ENCODE measurements around the gene MIPEP. TPM values are rescaled to one million over a fixed set of nuclear protein-coding genes. Genes with fewer than 3 reads are reported as not detected.

The MIPEP gene
- polyA plus RNA-seq, 1 donor (not counting 4 experiments of a cell fraction or from before 2014, with no cell fraction given) = 35.0 TPM

DNA sequence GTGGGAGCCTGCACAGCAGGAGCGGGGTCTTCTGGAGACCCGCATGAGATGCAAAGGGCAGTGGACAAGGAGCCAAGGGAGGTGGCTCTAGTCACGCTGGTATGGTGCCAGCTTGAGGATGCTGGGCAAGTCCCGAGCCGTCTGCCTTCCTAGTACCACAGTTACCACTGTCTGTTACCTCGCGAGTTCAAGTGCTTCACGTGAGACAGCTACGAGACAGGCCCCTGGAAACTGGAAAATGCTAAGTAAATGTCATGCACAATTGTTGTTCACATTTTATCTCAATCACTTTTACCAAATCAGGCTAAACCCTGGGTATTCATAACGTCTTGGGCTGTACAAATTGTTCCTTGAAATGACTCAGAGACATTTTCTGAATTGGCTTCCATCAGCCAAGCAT lies 163.3 kb downstream of the MIPEP start:
- Histone ChIP-seq H3K9ac (ENCODE audit: control insufficient read depth, extremely low read depth, insufficient read depth, low read length) (no peak overlapping the region), H4K20me1 (ENCODE audit: control insufficient read depth, extremely low read depth, insufficient read depth, low read length) (no peaks in the 10 kb centered on the region), H3K4me3 (ENCODE audit: control insufficient read depth in 2 of 3, extremely low read depth in 1 of 3, insufficient read depth in 2 of 3, low read depth in 1 of 3, low read length in 3 of 3) (no peak overlapping the region), H2AFZ (ENCODE audit: control insufficient read depth, low read length) (no peak overlapping the region), H3K36me3 (ENCODE audit: control insufficient read depth in 2 of 2, extremely low read depth in 1 of 2, insufficient read depth in 2 of 2, low read length in 2 of 2) (no peaks in the 10 kb centered on the region), H3K9me3 (ENCODE audit: control insufficient read depth, low read depth, low read length) (no peaks in the 10 kb centered on the region), H3K79me2 (ENCODE audit: control insufficient read depth, insufficient read depth, low read length) (no peaks in the 10 kb centered on the region), H3K27ac (ENCODE audit: control insufficient read depth, insufficient read depth, low read length) (no peak overlapping the region), H3K27me3 (ENCODE audit: control insufficient read depth, extremely low read depth, insufficient read depth, low read length) (no peaks in the 10 kb centered on the region), H3K4me1 (ENCODE audit: control insufficient read depth, extremely low read depth, insufficient read depth, low read length) (no peaks in the 10 kb centered on the region), H3K4me2 (ENCODE audit: control insufficient read depth, extremely low read depth, insufficient read depth, low read depth, low read length) (no peak overlapping the region), H3K9me1 (ENCODE audit: control insufficient read depth, extremely low read depth, insufficient read depth, low read length) (no peaks in the 10 kb centered on the region)
- TF ChIP-seq EZH2 (IDR thresholded peaks at IDR 0.05; ENCODE audit: low read length) = no peak
- TF ChIP-seq, protein P1, sequence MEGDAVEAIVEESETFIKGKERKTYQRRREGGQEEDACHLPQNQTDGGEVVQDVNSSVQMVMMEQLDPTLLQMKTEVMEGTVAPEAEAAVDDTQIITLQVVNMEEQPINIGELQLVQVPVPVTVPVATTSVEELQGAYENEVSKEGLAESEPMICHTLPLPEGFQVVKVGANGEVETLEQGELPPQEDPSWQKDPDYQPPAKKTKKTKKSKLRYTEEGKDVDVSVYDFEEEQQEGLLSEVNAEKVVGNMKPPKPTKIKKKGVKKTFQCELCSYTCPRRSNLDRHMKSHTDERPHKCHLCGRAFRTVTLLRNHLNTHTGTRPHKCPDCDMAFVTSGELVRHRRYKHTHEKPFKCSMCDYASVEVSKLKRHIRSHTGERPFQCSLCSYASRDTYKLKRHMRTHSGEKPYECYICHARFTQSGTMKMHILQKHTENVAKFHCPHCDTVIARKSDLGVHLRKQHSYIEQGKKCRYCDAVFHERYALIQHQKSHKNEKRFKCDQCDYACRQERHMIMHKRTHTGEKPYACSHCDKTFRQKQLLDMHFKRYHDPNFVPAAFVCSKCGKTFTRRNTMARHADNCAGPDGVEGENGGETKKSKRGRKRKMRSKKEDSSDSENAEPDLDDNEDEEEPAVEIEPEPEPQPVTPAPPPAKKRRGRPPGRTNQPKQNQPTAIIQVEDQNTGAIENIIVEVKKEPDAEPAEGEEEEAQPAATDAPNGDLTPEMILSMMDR (optimal IDR thresholded peaks at IDR 0.05 in 1 of 3, IDR thresholded peaks at IDR 0.05 in 1 of 3, conservative IDR thresholded peaks at IDR 0.05 in 1 of 3; ENCODE audit: extremely low read depth in 1 of 3, insufficient read depth in 2 of 3, low read length in 3 of 3) = no peak
- dilution Hi-C loops (cut with MboI; ENCODE audit: extremely low pct_ligation_motif_present, low sequenced_read_pairs) = no loop called here
- DNase-seq (ENCODE audit: low read depth, low spot score) (no peak), FAIRE-seq (no peak)

DNA sequence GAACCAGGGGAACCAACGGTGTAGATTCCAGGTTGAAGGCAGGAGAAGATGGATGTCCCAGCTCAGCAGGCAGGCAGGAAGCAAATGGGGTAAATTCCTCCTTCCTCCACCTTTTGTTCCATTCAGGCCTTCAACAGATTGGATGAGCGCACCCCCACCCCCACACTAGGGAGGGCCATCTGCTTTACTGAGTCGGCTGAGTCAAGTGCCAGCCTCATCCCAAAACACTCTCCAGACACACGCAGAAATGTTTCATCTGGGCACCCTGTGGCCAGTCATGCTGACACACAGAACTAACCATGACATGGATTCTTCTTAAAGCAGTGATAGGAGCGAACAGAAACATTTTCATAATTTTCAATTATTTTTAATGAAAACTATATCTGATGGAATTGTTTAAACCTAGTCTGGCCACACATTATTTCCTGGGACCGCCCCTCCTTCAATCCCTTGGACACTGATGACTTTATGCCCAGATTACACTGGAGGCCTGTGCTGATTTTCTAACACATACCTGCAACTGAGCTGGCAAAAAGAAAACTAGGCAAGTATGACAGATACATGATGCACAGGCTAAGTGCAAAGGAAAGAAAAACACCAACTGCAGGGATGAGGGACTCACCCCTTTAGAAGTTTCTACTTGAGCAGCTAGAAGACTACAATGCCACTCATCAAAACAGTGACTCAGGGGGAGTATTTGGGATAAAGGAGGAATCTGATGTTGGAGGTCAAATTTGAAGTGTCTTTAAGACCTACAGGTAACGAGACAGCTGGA lies 164.8 kb downstream of the MIPEP start:
- FAIRE-seq (no peak), DNase-seq (ENCODE audit: low read depth, low spot score) (no peak)
- Histone ChIP-seq H2AFZ (ENCODE audit: control insufficient read depth, low read length) (no peak overlapping the region), H3K9ac (ENCODE audit: control insufficient read depth, extremely low read depth, insufficient read depth, low read length) (no peak overlapping the region), H3K27me3 (ENCODE audit: control insufficient read depth, extremely low read depth, insufficient read depth, low read length) (no peaks in the 10 kb centered on the region), H3K4me3 (ENCODE audit: control insufficient read depth in 2 of 3, extremely low read depth in 1 of 3, insufficient read depth in 2 of 3, low read depth in 1 of 3, low read length in 3 of 3) (no peak overlapping the region), H3K36me3 (ENCODE audit: control insufficient read depth in 2 of 2, extremely low read depth in 1 of 2, insufficient read depth in 2 of 2, low read length in 2 of 2) (no peaks in the 10 kb centered on the region), H3K4me1 (ENCODE audit: control insufficient read depth, extremely low read depth, insufficient read depth, low read length) (no peaks in the 10 kb centered on the region), H3K9me3 (ENCODE audit: control insufficient read depth, low read depth, low read length) (no peaks in the 10 kb centered on the region), H3K4me2 (ENCODE audit: control insufficient read depth, extremely low read depth, insufficient read depth, low read depth, low read length) (no peak overlapping the region), H3K27ac (ENCODE audit: control insufficient read depth, insufficient read depth, low read length) (no peak overlapping the region), H3K9me1 (ENCODE audit: control insufficient read depth, extremely low read depth, insufficient read depth, low read length) (no peaks in the 10 kb centered on the region), H3K79me2 (ENCODE audit: control insufficient read depth, insufficient read depth, low read length) (no peaks in the 10 kb centered on the region), H4K20me1 (ENCODE audit: control insufficient read depth, extremely low read depth, insufficient read depth, low read length) (no peaks in the 10 kb centered on the region)
- dilution Hi-C loops (cut with MboI; ENCODE audit: extremely low pct_ligation_motif_present, low sequenced_read_pairs) = no loop called here
- TF ChIP-seq EZH2 (IDR thresholded peaks at IDR 0.05; ENCODE audit: low read length) = no peak
- TF ChIP-seq, protein P1 (optimal IDR thresholded peaks at IDR 0.05 in 1 of 3, IDR thresholded peaks at IDR 0.05 in 1 of 3, conservative IDR thresholded peaks at IDR 0.05 in 1 of 3; ENCODE audit: extremely low read depth in 1 of 3, insufficient read depth in 2 of 3, low read length in 3 of 3) = no peak
